Measurements from ENCODE around the gene IL16.

GRCh38 chr15:81166636-81167305 is 29.9 kb upstream of the IL16 start:
- TF ChIP-seq, protein P1, sequence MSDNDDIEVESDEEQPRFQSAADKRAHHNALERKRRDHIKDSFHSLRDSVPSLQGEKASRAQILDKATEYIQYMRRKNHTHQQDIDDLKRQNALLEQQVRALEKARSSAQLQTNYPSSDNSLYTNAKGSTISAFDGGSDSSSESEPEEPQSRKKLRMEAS (IDR thresholded peaks at IDR 0.05): no peak
- no peak for TF ChIP-seq RXRA (IDR thresholded peaks at IDR 0.05)
- TF ChIP-seq RAD21 (IDR thresholded peaks at IDR 0.05): no peak
- TF ChIP-seq SP1 (IDR thresholded peaks at IDR 0.05): no peak
- TF ChIP-seq, protein P2, sequence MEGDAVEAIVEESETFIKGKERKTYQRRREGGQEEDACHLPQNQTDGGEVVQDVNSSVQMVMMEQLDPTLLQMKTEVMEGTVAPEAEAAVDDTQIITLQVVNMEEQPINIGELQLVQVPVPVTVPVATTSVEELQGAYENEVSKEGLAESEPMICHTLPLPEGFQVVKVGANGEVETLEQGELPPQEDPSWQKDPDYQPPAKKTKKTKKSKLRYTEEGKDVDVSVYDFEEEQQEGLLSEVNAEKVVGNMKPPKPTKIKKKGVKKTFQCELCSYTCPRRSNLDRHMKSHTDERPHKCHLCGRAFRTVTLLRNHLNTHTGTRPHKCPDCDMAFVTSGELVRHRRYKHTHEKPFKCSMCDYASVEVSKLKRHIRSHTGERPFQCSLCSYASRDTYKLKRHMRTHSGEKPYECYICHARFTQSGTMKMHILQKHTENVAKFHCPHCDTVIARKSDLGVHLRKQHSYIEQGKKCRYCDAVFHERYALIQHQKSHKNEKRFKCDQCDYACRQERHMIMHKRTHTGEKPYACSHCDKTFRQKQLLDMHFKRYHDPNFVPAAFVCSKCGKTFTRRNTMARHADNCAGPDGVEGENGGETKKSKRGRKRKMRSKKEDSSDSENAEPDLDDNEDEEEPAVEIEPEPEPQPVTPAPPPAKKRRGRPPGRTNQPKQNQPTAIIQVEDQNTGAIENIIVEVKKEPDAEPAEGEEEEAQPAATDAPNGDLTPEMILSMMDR (IDR thresholded peaks at IDR 0.05; ENCODE audit: low read depth, low read length, missing input control): no peak
- TF ChIP-seq TAF1 (conservative IDR thresholded peaks at IDR 0.05): no peak
- TF ChIP-seq HNF4A (conservative IDR thresholded peaks at IDR 0.05): no peak
- TF ChIP-seq, protein P3, sequence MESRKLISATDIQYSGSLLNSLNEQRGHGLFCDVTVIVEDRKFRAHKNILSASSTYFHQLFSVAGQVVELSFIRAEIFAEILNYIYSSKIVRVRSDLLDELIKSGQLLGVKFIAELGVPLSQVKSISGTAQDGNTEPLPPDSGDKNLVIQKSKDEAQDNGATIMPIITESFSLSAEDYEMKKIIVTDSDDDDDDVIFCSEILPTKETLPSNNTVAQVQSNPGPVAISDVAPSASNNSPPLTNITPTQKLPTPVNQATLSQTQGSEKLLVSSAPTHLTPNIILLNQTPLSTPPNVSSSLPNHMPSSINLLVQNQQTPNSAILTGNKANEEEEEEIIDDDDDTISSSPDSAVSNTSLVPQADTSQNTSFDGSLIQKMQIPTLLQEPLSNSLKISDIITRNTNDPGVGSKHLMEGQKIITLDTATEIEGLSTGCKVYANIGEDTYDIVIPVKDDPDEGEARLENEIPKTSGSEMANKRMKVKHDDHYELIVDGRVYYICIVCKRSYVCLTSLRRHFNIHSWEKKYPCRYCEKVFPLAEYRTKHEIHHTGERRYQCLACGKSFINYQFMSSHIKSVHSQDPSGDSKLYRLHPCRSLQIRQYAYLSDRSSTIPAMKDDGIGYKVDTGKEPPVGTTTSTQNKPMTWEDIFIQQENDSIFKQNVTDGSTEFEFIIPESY (IDR thresholded peaks at IDR 0.05): no peak
- no peak for TF ChIP-seq YY1 (IDR thresholded peaks at IDR 0.05)
- no peak for TF ChIP-seq EGR1 (IDR thresholded peaks at IDR 0.05; ENCODE audit: low read depth in 2 of 2)
- no peak for TF ChIP-seq GABPA (IDR thresholded peaks at IDR 0.05 in 1 of 2, conservative IDR thresholded peaks at IDR 0.05 in 1 of 2)
- no peak for TF ChIP-seq REST (IDR thresholded peaks at IDR 0.05)
- TF ChIP-seq JUND (IDR thresholded peaks at IDR 0.05): no peak
- TF ChIP-seq FOXA2 (IDR thresholded peaks at IDR 0.05): no peak

All from liver (tissue), 3 donors.